Measurements from ENCODE around the gene MRPL2.

DNA sequence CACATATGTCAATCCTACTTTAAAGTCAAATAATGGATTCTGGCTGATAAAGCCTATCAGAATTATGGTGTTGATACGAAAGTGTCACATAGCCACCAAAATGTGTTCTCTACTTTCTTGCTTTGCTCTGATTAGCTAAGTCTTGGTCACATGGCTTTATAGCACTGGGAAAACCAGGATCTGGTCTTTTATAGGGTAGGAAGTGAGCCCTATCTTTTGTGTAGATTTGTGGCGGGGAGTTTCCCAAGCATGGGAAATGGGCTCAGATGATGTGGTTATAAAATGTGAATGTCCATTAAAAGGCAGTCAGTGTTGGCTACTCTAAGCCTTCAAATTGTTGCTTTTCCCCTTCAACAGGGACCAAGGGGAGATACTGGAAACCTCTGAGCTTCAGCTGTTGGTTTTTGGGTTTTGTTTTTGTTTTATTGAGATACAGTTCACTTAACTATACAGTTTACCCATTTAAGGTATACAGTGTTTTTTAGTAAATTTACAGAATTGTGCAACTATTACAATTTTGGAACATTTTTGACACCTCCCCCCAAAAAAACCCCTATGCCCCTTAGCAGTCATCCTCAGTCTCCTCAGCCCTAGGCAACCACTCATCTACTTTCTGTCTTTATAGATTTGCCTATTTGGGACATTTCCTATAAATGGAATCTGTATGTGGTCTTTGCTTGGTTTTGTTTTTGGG, 25.6 kb downstream of the MRPL2 start:
- no peak for TF ChIP-seq CTCF (IDR thresholded peaks at IDR 0.05)
- TF ChIP-seq EP300 (IDR thresholded peaks at IDR 0.05), result no peak
- no peak for TF ChIP-seq POLR2AphosphoS5 (IDR thresholded peaks at IDR 0.05)
- TF ChIP-seq POLR2A (IDR thresholded peaks at IDR 0.05), result no peak
